A549 (cell line): ENCODE measurements around the gene PEF1. TPM values are rescaled to one million over a fixed set of nuclear protein-coding genes. Genes with fewer than 3 reads are reported as not detected.

ENCODE experiments used
- ATAC-seq, 2 experiments: fragments of 200-7000 bp in 1 of 2; fragments of >200 bp in 1 of 2; cut with Nextera tagmentation in 1 of 2; cut with Tn5 transposase in 1 of 2; 3 replicates each; pipeline versions ENCODE4 v1.8.0 to v1.9.1; 2018 to 2020; ENCODE audit warnings: mild to moderate bottlenecking in 1 of 2, moderate library complexity in 1 of 2
- CTCF ChIA-PET: fragments of 300-600 bp; sonication (Branson Sonifier 250); formaldehyde crosslinking; extraction: SDS; loops from one replicate; lab custom pipeline; 2021; ENCODE audit warnings: antibody characterized with exemption, inconsistent platforms; lab: Yijun Ruan, JAX
- POLR2A ChIA-PET: fragments of 350-600 bp; formaldehyde crosslinking; extraction: SDS; loops from one replicate; lab custom pipeline; 2021; ENCODE audit warnings: antibody characterized with exemption, inconsistent platforms; lab: Yijun Ruan, JAX
- DNase-seq, 2 experiments: peaks; one replicate each; pipeline versions ENCODE4 v3.0.0 to v3.0.0-alpha.2; 2011 to 2016; ENCODE audit warnings: low read depth in 1 of 2, low spot score in 1 of 2
- FAIRE-seq: peaks from 2 replicates; lab custom pipeline; 2011; peaks lifted over from hg19 to GRCh38; lab: Jason Lieb, UNC
- H3K27ac ChIP-seq, 2 experiments: fragments of >200 bp; sonication (Bioruptor Twin); formaldehyde crosslinking; 3 replicates each; pipeline ENCODE4 v1.5.1; 2016 to 2017
- H3K4me1 ChIP-seq: fragments of >200 bp; sonication (Bioruptor Twin); formaldehyde crosslinking; 3 replicates; pipeline ENCODE4 v1.6.1; 2016
- H3K4me2 ChIP-seq: fragments of >200 bp; sonication (Bioruptor Twin); formaldehyde crosslinking; 3 replicates; pipeline ENCODE4 v1.6.1; 2016
- H3K4me3 ChIP-seq: fragments of >200 bp; sonication (Bioruptor Twin); formaldehyde crosslinking; 3 replicates; pipeline ENCODE4 v1.5.1; 2016
- H3K9me3 ChIP-seq: fragments of >200 bp; sonication (Bioruptor Twin); formaldehyde crosslinking; 3 replicates; pipeline ENCODE4 v1.6.1; 2016
- CBX8 ChIP-seq: fragments of 200-600 bp; sonication (generic); IDR thresholded peaks from 2 replicates; pipeline ENCODE4 v1.6.1; 2016
- CTCF ChIP-seq: fragments of >200 bp; sonication (Bioruptor Twin); formaldehyde crosslinking; IDR thresholded peaks from 3 replicates; pipeline ENCODE4 v1.5.1; 2016
- EHF ChIP-seq: fragments of 250-450 bp; sonication (Bioruptor Pico); IDR thresholded peaks from 2 replicates; pipeline ENCODE4 v1.5.0; 2020; ENCODE audit warnings: mild to moderate bottlenecking
- ELK1 ChIP-seq: fragments of 150-350 bp; IDR thresholded peaks from 2 replicates; pipeline ENCODE4 v1.6.1; 2014; ENCODE audit warnings: low read depth, mild to moderate bottlenecking, low read length
- EP300 ChIP-seq, 2 experiments: fragments of >200 bp; sonication (Bioruptor Twin); formaldehyde crosslinking; IDR thresholded peaks; 2 replicates in 1 of 2; 3 replicates in 1 of 2; pipeline ENCODE4 v1.6.1; 2016 to 2017
- FOXS1 ChIP-seq: fragments of 250-450 bp; sonication (Bioruptor Pico); IDR thresholded peaks from 2 replicates; pipeline ENCODE4 v1.5.0; 2020; ENCODE audit warnings: mild to moderate bottlenecking, moderate library complexity
- GATA3 ChIP-seq: IDR thresholded peaks from 2 replicates; pipeline ENCODE4 v1.6.1; 2012; ENCODE audit warnings: borderline replicate concordance
- HES2 ChIP-seq: fragments of >200 bp; sonication (Bioruptor Twin); formaldehyde crosslinking; IDR thresholded peaks from 2 replicates; pipeline ENCODE4 v1.6.1; 2016
- HEYL ChIP-seq: fragments of 250-450 bp; sonication (Bioruptor Pico); IDR thresholded peaks from 2 replicates; pipeline ENCODE4 v1.8.0; 2021; ENCODE audit warnings: mild to moderate bottlenecking, moderate library complexity
- HMGXB4 ChIP-seq: fragments of 250-450 bp; sonication (Bioruptor Pico); IDR thresholded peaks from 2 replicates; pipeline ENCODE4 v1.5.0; 2021; ENCODE audit warnings: mild to moderate bottlenecking, moderate library complexity, borderline replicate concordance
- HOXA7 ChIP-seq: fragments of 250-450 bp; sonication (Bioruptor Pico); IDR thresholded peaks from 2 replicates; pipeline ENCODE4 v1.5.0; 2020; ENCODE audit warnings: mild to moderate bottlenecking, moderate library complexity
- HOXB13 ChIP-seq: fragments of 250-450 bp; sonication (Bioruptor Pico); IDR thresholded peaks from 2 replicates; pipeline ENCODE4 v1.5.0; 2020; ENCODE audit warnings: low read depth, mild to moderate bottlenecking, moderate library complexity
- JUNB ChIP-seq: fragments of >200 bp; sonication (Bioruptor Twin); formaldehyde crosslinking; IDR thresholded peaks from 2 replicates; pipeline ENCODE4 v1.6.1; 2016
- MAFK ChIP-seq: fragments of 450-650 bp; IDR thresholded peaks from 2 replicates; pipeline ENCODE4 v1.6.1; 2014; ENCODE audit not compliant: partially characterized antibody
- MAX ChIP-seq: IDR thresholded peaks from 2 replicates; pipeline ENCODE4 v1.6.1; 2012
- MYC ChIP-seq: IDR thresholded peaks from 2 replicates; pipeline ENCODE4 v1.6.1; 2012; ENCODE audit warnings: mild to moderate bottlenecking, inconsistent platforms, low read length, improper control_type of control experiment, borderline replicate concordance
- PBX3 ChIP-seq: IDR thresholded peaks from 2 replicates; pipeline ENCODE4 v1.6.1; 2012
- PHF8 ChIP-seq: fragments of 200-600 bp; sonication (generic); IDR thresholded peaks from 2 replicates; pipeline ENCODE4 v1.6.1; 2016; ENCODE audit warnings: low read depth, mild to moderate bottlenecking, antibody characterized with exemption, moderate library complexity, borderline replicate concordance
- POLR2A ChIP-seq: IDR thresholded peaks from 2 replicates; pipeline ENCODE4 v1.6.1; 2012; ENCODE audit warnings: mild to moderate bottlenecking, low read length
- POLR2AphosphoS2 ChIP-seq: conservative IDR thresholded peaks from 2 replicates; pipeline ENCODE4 v1.6.1; 2012; ENCODE audit warnings: low read length, improper control_type of control experiment, inconsistent platforms
- RARB ChIP-seq: fragments of 250-450 bp; sonication (Bioruptor Pico); IDR thresholded peaks from 2 replicates; pipeline ENCODE4 v1.8.0; 2021; ENCODE audit warnings: mild to moderate bottlenecking, moderate library complexity
- RCOR1 ChIP-seq: fragments of 150-350 bp; IDR thresholded peaks from 2 replicates; pipeline ENCODE4 v1.6.1; 2014; ENCODE audit warnings: antibody characterized with exemption, low read length, low read depth
- SMC3 ChIP-seq: fragments of >200 bp; sonication (Bioruptor Twin); formaldehyde crosslinking; IDR thresholded peaks from 3 replicates; pipeline ENCODE4 v1.6.1; 2018; ENCODE audit warnings: inconsistent platforms
- SREBF2 ChIP-seq: fragments of 450-650 bp; IDR thresholded peaks from 2 replicates; pipeline ENCODE4 v1.6.1; 2014; ENCODE audit warnings: mild to moderate bottlenecking, moderate library complexity
- TFCP2L1 ChIP-seq: fragments of 250-450 bp; sonication (Bioruptor Pico); IDR thresholded peaks from 2 replicates; pipeline ENCODE4 v1.5.0; 2021; ENCODE audit warnings: mild to moderate bottlenecking
- ZC3H11A ChIP-seq: fragments of 450-650 bp; IDR thresholded peaks from 2 replicates; pipeline ENCODE4 v1.6.1; 2014; ENCODE audit warnings: antibody characterized with exemption, mild to moderate bottlenecking
- ZFP36 ChIP-seq: fragments of 450-650 bp; IDR thresholded peaks from 2 replicates; pipeline ENCODE4 v1.6.1; 2014; ENCODE audit warnings: borderline replicate concordance; ENCODE audit not compliant: partially characterized antibody
- ZNF302 ChIP-seq: fragments of 250-450 bp; sonication (Bioruptor Pico); IDR thresholded peaks from 2 replicates; pipeline ENCODE4 v1.9.0; 2021; ENCODE audit warnings: inconsistent platforms, mild to moderate bottlenecking, moderate library complexity
- WGBS: methylation state at CpG from one replicate; pipeline ENCODE4 v1.1.6; 2017; ENCODE audit errors: missing lambda C conversion rate; 5-methylcytosine and 5-hydroxymethylcytosine counted together
- polyA plus RNA-seq, 4 experiments: library from polyadenylated mRNA; depleted of rRNA in 3 of 4; stranded (reverse); fragments of >200 nt; fragmentation: RNase III in 1 of 4; extraction: RNeasy Plus Mini Kit Qiagen cat#74134 plus additional on column Dnase treatment in 1 of 4; gene quantifications; 2 replicates in 3 of 4; 3 replicates in 1 of 4; pipeline ENCODE4 v1.2.3, GENCODE V29; 2011 to 2017

PEF1 gene
- polyA plus RNA-seq, 2 of the 4 experiments (the other 2 are of a cell fraction) = 38.3 to 47.6 TPM

GRCh38 chr1:31689379-31689778 lies 44.7 kb upstream of the PEF1 start:
- no peak for DNase-seq
- Histone ChIP-seq H3K4me2 (peak overlapping the region; percentile 62), H3K4me1 (peaks cover 58% of the 10 kb centered on the region), H3K4me3 (no peak overlapping the region), H3K27ac (peak overlapping the region; percentile 68 to 95), H3K9me3 (no peaks in the 10 kb centered on the region)
- no CpG with 5 or more reads among the region's 2 CpGs for WGBS
- POLR2A ChIA-PET = interaction anchor here (1.1 to 2.0 kb wide), 3 partner anchors 12 to 26 kb away, joined by 3 to 11 read pairs (median 5); no protein-coding TSS in a partner anchor
- TF ChIP-seq ELK1 (no peak), RCOR1 (no peak), PHF8 (no peak), GATA3 (no peak), JUNB (no peak), ZFP36 (no peak), PBX3 (no peak), HMGXB4 (CRISPR knock-in tag) (no peak), EP300 (IDR thresholded peaks at IDR 0.05) (no peak), EHF (CRISPR knock-in tag) (no peak), POLR2A (no peak), HES2 (no peak), RARB (no peak), HOXA7 (CRISPR knock-in tag) (no peak), ZNF302 (CRISPR knock-in tag) (no peak)
- FAIRE-seq = no peak
- CTCF ChIA-PET = interaction anchor here (0.6 to 6.3 kb wide), 6 partner anchors 10 to 363 kb away, joined by 3 to 40 read pairs (median 5); no protein-coding TSS in a partner anchor
- ATAC-seq = peak in 1 of 2 experiments; percentile 7; a peak in 1 of 6 replicates

GRCh38 chr1:31688233-31688918 lies 43.7 kb upstream of the PEF1 start:
- no peaks in the 10 kb centered on the region for H3K9me3 ChIP-seq
- FAIRE-seq (no peak), ATAC-seq (no peak), DNase-seq (no peak)
- TF ChIP-seq SMC3 (no peak), CBX8 (no peak), ELK1 (no peak), ZNF302 (CRISPR knock-in tag) (no peak), HEYL (no peak), TFCP2L1 (CRISPR knock-in tag) (no peak), HOXB13 (CRISPR knock-in tag) (no peak), CTCF (no peak), MYC (no peak), ZFP36 (no peak), POLR2AphosphoS2 (no peak), SREBF2 (no peak), JUNB (no peak), MAX (no peak), MAFK (no peak), FOXS1 (no peak), ZC3H11A (no peak), EHF (CRISPR knock-in tag) (no peak)
- no peak overlapping the region for H3K4me3 ChIP-seq
- H3K27ac ChIP-seq = peak overlapping the region; percentile 36 to 95; a peak in 4 of 6 replicates
- H3K4me2 ChIP-seq = no peak overlapping the region
- ChIA-PET CTCF (interaction anchor here (0.5 to 6.3 kb wide), 4 partner anchors 12 to 131 kb away, joined by 3 to 40 read pairs (median 6); no protein-coding TSS in a partner anchor), POLR2A (interaction anchor here (1.8 kb wide), 1 partner anchor 27 kb away, joined by 5 read pairs; no protein-coding TSS in a partner anchor)
- WGBS = 58% methylated on average over 7 of the region's 8 CpGs
- peaks cover 53% of the 10 kb centered on the region for H3K4me1 ChIP-seq
